ENCODE measurements around the gene NTM.

DNA sequence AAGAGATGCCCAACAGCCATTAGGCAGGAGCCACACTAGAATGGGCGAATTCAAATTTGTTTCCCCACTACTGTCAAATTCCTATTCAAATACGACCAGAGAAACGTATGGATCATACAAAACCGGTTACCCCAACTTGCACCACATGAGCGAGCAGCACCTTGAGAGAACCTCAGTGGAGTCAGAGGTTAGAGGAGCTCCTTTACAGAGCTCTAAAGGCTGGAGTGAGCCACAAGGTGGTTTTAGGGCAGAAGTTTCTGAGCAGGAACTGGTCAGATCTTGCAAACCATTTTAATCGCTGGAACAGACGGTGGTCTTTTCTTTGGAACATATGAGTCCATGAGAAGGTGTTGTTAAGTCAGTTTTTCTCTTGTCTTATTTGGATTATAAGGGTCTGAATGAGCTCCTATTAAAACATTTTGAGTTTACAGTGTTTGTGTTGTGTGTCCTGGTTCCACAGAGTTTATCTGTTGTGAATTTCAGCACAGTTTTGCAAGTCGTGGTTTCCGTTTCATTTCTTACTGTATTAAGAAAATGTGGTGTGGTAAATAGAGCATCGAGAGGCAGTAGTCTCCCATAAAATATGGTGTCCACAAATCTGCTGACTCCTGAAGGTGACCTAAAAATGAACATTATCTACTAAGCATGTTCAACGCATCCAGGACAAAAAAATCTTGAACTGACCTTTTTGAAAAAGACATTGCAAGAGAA is 471.7 kb downstream of the NTM start:
- no peak for TF ChIP-seq POLR2A (IDR thresholded peaks at IDR 0.05)
- TF ChIP-seq CTCF (IDR thresholded peaks at IDR 0.05) = no peak
- TF ChIP-seq POLR2AphosphoS5 (IDR thresholded peaks at IDR 0.05) = no peak

Data from breast epithelium (tissue), 3 donors.